HEK293 (cell line): ENCODE measurements around the gene CDKN2D.

ENCODE experiments used
- CTCF ChIA-PET: fragments of 350-600 bp; formaldehyde crosslinking; extraction: SDS; loops from one replicate; lab custom pipeline; 2021; ENCODE audit warnings: antibody characterized with exemption; lab: Yijun Ruan, JAX
- POLR2A ChIA-PET: fragments of 300-600 bp; formaldehyde crosslinking; extraction: SDS; loops from one replicate; lab custom pipeline; 2020; ENCODE audit warnings: antibody characterized with exemption, inconsistent platforms; lab: Yijun Ruan, JAX
- H3K27ac ChIP-seq: fragments of 200-500 bp; sonication (Bioruptor generic); 2 replicates; pipeline ENCODE4 v1.5.1; 2014; ENCODE audit warnings: low read depth, low read length, control low read depth, inconsistent platforms; ENCODE audit errors: extremely low read depth
- H3K36me3 ChIP-seq, 2 experiments: fragments of 200-500 bp in 1 of 2; sonication (Bioruptor generic) in 1 of 2; 1 replicate in 1 of 2; 2 replicates in 1 of 2; pipeline ENCODE4 v1.5.1; 2014 to 2017; ENCODE audit warnings: inconsistent platforms in 2 of 2, low read length in 2 of 2; ENCODE audit not compliant: control insufficient read depth in 2 of 2, insufficient read depth in 1 of 2
- H3K4me1 ChIP-seq: fragments of 200-500 bp; sonication (Bioruptor generic); 2 replicates; pipeline ENCODE4 v1.5.1; 2014; ENCODE audit warnings: mild to moderate bottlenecking, low read length, inconsistent platforms; ENCODE audit not compliant: control insufficient read depth, insufficient read depth
- H3K4me3 ChIP-seq: 2 replicates; pipeline ENCODE4 v1.5.1; 2011; ENCODE audit warnings: low read depth, mild to moderate bottlenecking, control low read depth, low read length, moderate library complexity
- H3K9me3 ChIP-seq: fragments of 200-500 bp; sonication (Bioruptor generic); 2 replicates; pipeline ENCODE4 v1.5.1; 2014; ENCODE audit warnings: low read depth, low read length, inconsistent platforms; ENCODE audit not compliant: control insufficient read depth, insufficient read depth
- HIC1 ChIP-seq: fragments of 450-650 bp; formaldehyde crosslinking; IDR thresholded peaks from 2 replicates; pipeline ENCODE4 v1.5.1; 2016; ENCODE audit warnings: missing biosample characterization, missing genetic modification characterization
- ZBTB20 ChIP-seq: fragments of 450-650 bp; formaldehyde crosslinking; IDR thresholded peaks from 2 replicates; pipeline ENCODE4 v1.5.1; 2016; ENCODE audit warnings: missing biosample characterization, missing genetic modification characterization
- ZBTB48 ChIP-seq: fragments of 450-650 bp; formaldehyde crosslinking; IDR thresholded peaks from 2 replicates; pipeline ENCODE4 v1.5.1; 2016; ENCODE audit warnings: missing biosample characterization, missing genetic modification characterization
- ZEB2 ChIP-seq: fragments of 450-650 bp; formaldehyde crosslinking; IDR thresholded peaks from 2 replicates; pipeline ENCODE4 v1.5.1; 2016; ENCODE audit warnings: missing biosample characterization, missing genetic modification characterization
- ZFHX2 ChIP-seq: fragments of 450-650 bp; formaldehyde crosslinking; conservative IDR thresholded peaks from 2 replicates; pipeline ENCODE4 v1.5.1; 2016; ENCODE audit warnings: missing biosample characterization, missing genetic modification characterization
- ZIC2 ChIP-seq: fragments of 450-650 bp; formaldehyde crosslinking; IDR thresholded peaks from 2 replicates; pipeline ENCODE4 v1.5.1; 2016; ENCODE audit warnings: missing biosample characterization, missing genetic modification characterization
- ZNF114 ChIP-seq: fragments of 450-650 bp; formaldehyde crosslinking; IDR thresholded peaks from 2 replicates; pipeline ENCODE4 v1.5.0; 2017; ENCODE audit warnings: missing biosample characterization, missing genetic modification characterization
- ZNF133 ChIP-seq: fragments of 450-650 bp; formaldehyde crosslinking; IDR thresholded peaks from 2 replicates; pipeline ENCODE4 v1.5.1; 2016; ENCODE audit warnings: missing biosample characterization, missing genetic modification characterization
- ZNF202 ChIP-seq: fragments of 450-650 bp; formaldehyde crosslinking; IDR thresholded peaks from 2 replicates; pipeline ENCODE4 v1.5.1; 2016; ENCODE audit warnings: missing biosample characterization, missing genetic modification characterization, borderline replicate concordance
- ZNF214 ChIP-seq: fragments of 450-650 bp; formaldehyde crosslinking; IDR thresholded peaks from 2 replicates; pipeline ENCODE4 v1.5.1; 2017; ENCODE audit warnings: missing biosample characterization, mild to moderate bottlenecking, missing genetic modification characterization, borderline replicate concordance
- ZNF292 ChIP-seq: fragments of 450-650 bp; formaldehyde crosslinking; IDR thresholded peaks from 2 replicates; pipeline ENCODE4 v1.5.1; 2016; ENCODE audit warnings: low read depth, missing biosample characterization, missing genetic modification characterization, borderline replicate concordance
- ZNF335 ChIP-seq: fragments of 450-650 bp; formaldehyde crosslinking; conservative IDR thresholded peaks from 2 replicates; pipeline ENCODE4 v1.5.1; 2016; ENCODE audit warnings: missing biosample characterization, missing genetic modification characterization
- ZNF341 ChIP-seq: fragments of 450-650 bp; formaldehyde crosslinking; IDR thresholded peaks from 2 replicates; pipeline ENCODE4; 2016; ENCODE audit warnings: low read depth, missing biosample characterization, missing genetic modification characterization
- ZNF366 ChIP-seq: fragments of 450-650 bp; formaldehyde crosslinking; conservative IDR thresholded peaks from 2 replicates; pipeline ENCODE4 v1.5.1; 2016; ENCODE audit warnings: missing biosample characterization, missing genetic modification characterization
- ZNF426 ChIP-seq: fragments of 450-650 bp; formaldehyde crosslinking; IDR thresholded peaks from 2 replicates; pipeline ENCODE4 v1.5.1; 2017; ENCODE audit warnings: missing biosample characterization, missing genetic modification characterization, mild to moderate bottlenecking, inconsistent platforms, moderate library complexity
- ZNF433 ChIP-seq: fragments of 450-650 bp; formaldehyde crosslinking; IDR thresholded peaks from 2 replicates; pipeline ENCODE4 v1.5.1; 2016; ENCODE audit warnings: missing biosample characterization, missing genetic modification characterization, low read depth
- ZNF473 ChIP-seq: fragments of 450-650 bp; formaldehyde crosslinking; IDR thresholded peaks from 2 replicates; pipeline ENCODE4 v1.5.1; 2017; ENCODE audit warnings: missing biosample characterization, missing genetic modification characterization
- ZNF518A ChIP-seq: fragments of 450-650 bp; formaldehyde crosslinking; conservative IDR thresholded peaks from 2 replicates; pipeline ENCODE4 v1.5.1; 2016; ENCODE audit warnings: low read depth, missing biosample characterization, missing genetic modification characterization
- ZNF560 ChIP-seq: fragments of 450-650 bp; formaldehyde crosslinking; IDR thresholded peaks from 2 replicates; pipeline ENCODE4 v1.5.1; 2017; ENCODE audit warnings: missing biosample characterization, missing genetic modification characterization, borderline replicate concordance
- ZNF585B ChIP-seq: fragments of 450-650 bp; formaldehyde crosslinking; IDR thresholded peaks from 2 replicates; pipeline ENCODE4 v1.5.1; 2016; ENCODE audit warnings: missing biosample characterization, missing genetic modification characterization
- ZNF621 ChIP-seq: fragments of 450-650 bp; formaldehyde crosslinking; IDR thresholded peaks from 2 replicates; pipeline ENCODE4 v1.5.1; 2017; ENCODE audit warnings: missing biosample characterization, missing genetic modification characterization
- ZNF623 ChIP-seq: fragments of 450-650 bp; formaldehyde crosslinking; IDR thresholded peaks from 2 replicates; pipeline ENCODE4 v1.5.1; 2016; ENCODE audit warnings: missing biosample characterization, missing genetic modification characterization
- ZNF658 ChIP-seq: fragments of 450-650 bp; formaldehyde crosslinking; IDR thresholded peaks from 2 replicates; pipeline ENCODE4; 2016; ENCODE audit warnings: missing biosample characterization, missing genetic modification characterization
- ZNF664 ChIP-seq: fragments of 450-650 bp; formaldehyde crosslinking; IDR thresholded peaks from 2 replicates; pipeline ENCODE4 v1.5.1; 2016; ENCODE audit warnings: missing biosample characterization, missing genetic modification characterization
- ZNF701 ChIP-seq: fragments of 450-650 bp; formaldehyde crosslinking; IDR thresholded peaks from 2 replicates; pipeline ENCODE4 v1.5.1; 2016; ENCODE audit warnings: missing biosample characterization, missing genetic modification characterization
- ZNF785 ChIP-seq: fragments of 450-650 bp; formaldehyde crosslinking; IDR thresholded peaks from 2 replicates; pipeline ENCODE4 v1.5.1; 2016; ENCODE audit warnings: missing biosample characterization, missing genetic modification characterization
- TF ChIP-seq, protein P1 (sequence below): fragments of 450-650 bp; formaldehyde crosslinking; IDR thresholded peaks from 2 replicates; pipeline ENCODE4 v1.5.1; 2017; ENCODE audit warnings: missing biosample characterization, missing genetic modification characterization
- TF ChIP-seq, protein P2 (sequence below): fragments of 450-650 bp; formaldehyde crosslinking; IDR thresholded peaks from 2 replicates; pipeline ENCODE4 v1.5.1; 2016; ENCODE audit warnings: missing biosample characterization, missing genetic modification characterization

CDKN2D gene

DNA sequence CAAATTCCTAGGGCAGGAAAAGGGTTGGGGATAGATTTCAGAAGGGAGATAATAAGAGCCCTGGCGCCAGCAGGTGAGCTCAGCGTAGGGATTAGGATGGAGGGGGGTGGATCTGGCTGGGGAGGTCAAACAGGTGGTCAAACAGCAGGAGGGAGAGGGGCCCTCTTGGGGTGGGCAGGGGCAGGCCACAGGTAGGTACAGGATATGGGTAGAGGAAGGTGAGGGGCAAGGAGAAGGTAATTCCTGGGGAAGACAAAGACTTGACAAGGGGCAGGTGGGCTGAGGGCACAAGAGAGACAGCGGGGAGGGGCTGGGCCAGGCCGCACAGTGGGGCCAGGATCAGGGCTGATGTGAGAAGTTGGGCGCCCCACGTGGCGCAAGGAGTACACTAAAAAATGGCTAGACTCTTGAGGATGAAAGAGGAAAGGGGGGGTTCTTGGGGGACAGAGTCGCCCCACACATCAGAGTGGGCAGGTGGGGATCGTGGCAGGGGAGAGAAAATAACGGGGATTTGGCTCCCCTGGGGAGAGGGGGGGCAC, 3.7 kb downstream of the CDKN2D start (continued):
- TF ChIP-seq ZNF433 (tag by site-specific recombination), result no peak
- TF ChIP-seq ZNF518A, result no peak
- peak; percentile 32 for TF ChIP-seq ZNF341
- peak; percentile 24; the same call in 1 of the 2 replicates for TF ChIP-seq ZBTB20 (tag by site-specific recombination)
- no peak; the same call in 1 of the 2 replicates for TF ChIP-seq HIC1 (tag by site-specific recombination)
- peak; percentile 13; the same call in 1 of the 2 replicates for TF ChIP-seq ZEB2 (tag by site-specific recombination)
- peak; percentile 25; the same call in 1 of the 2 replicates for TF ChIP-seq ZBTB48 (tag by site-specific recombination)
- peak; percentile 69 for TF ChIP-seq ZNF335 (tag by site-specific recombination)
- 0 out of 2 replicates have a peak, but pooled peaks have one; percentile 33 for TF ChIP-seq ZNF366
- 0 out of 2 replicates have a peak, but pooled peaks have one; percentile 4 for TF ChIP-seq ZNF292
- TF ChIP-seq, protein P1, sequence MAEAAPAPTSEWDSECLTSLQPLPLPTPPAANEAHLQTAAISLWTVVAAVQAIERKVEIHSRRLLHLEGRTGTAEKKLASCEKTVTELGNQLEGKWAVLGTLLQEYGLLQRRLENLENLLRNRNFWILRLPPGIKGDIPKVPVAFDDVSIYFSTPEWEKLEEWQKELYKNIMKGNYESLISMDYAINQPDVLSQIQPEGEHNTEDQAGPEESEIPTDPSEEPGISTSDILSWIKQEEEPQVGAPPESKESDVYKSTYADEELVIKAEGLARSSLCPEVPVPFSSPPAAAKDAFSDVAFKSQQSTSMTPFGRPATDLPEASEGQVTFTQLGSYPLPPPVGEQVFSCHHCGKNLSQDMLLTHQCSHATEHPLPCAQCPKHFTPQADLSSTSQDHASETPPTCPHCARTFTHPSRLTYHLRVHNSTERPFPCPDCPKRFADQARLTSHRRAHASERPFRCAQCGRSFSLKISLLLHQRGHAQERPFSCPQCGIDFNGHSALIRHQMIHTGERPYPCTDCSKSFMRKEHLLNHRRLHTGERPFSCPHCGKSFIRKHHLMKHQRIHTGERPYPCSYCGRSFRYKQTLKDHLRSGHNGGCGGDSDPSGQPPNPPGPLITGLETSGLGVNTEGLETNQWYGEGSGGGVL (tag by site-specific recombination), result no peak
- TF ChIP-seq ZNF658, result no peak
- no peak for TF ChIP-seq ZNF701 (tag by site-specific recombination)
- no peak for TF ChIP-seq ZNF214
- peak; percentile 84; the same call in 1 of the 2 replicates for TF ChIP-seq ZNF202 (tag by site-specific recombination)

DNA sequence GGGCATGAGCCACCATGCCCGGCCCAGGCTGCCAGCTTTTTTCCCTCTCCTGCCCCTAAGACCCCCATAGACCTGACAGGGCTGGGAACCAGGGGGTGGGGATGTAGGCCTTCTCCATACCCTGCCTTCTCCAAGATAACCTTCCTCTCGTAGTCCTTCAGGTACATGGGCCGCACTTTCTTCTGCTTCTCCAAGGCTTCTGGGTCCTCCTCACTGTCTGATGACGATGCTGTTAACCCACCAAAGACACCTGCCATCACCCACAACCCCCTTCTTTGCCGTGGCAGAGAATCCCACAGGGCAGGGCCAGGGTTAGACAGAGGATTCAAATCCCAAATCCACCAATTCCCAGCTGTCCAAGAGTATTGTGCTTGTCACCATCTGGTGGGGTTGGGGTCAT, 6.2 kb downstream of the CDKN2D start:
- Histone ChIP-seq H3K36me3 (peaks cover 22 to 54% of the 10 kb centered on the region in 2 experiments; a peak in 2 of 3 replicates), H3K27ac (no peak overlapping the region), H3K4me3 (no peak overlapping the region), H3K4me1 (peaks cover 10% of the 10 kb centered on the region), H3K9me3 (no peaks in the 10 kb centered on the region)
- CTCF ChIA-PET, result interaction anchor here (0.6 to 1.7 kb wide), 4 partner anchors 10 to 146 kb away, joined by 3 to 4 read pairs (median 4); no protein-coding TSS in a partner anchor
- POLR2A ChIA-PET, result interaction anchor here (0.6 to 2.1 kb wide), 3 partner anchors 10 to 411 kb away, joined by 4 to 14 read pairs (median 4); no protein-coding TSS in a partner anchor
- TF ChIP-seq ZNF621 (tag by site-specific recombination) (no peak), ZNF585B (tag by site-specific recombination) (no peak), ZFHX2 (tag by site-specific recombination) (no peak), ZNF664 (no peak), ZNF785 (tag by site-specific recombination) (no peak), ZNF114 (tag by site-specific recombination) (no peak), ZNF473 (no peak), ZNF426 (tag by site-specific recombination) (no peak), ZNF335 (tag by site-specific recombination) (no peak), ZNF623 (no peak), ZNF133 (no peak), ZNF560 (tag by site-specific recombination) (no peak), ZIC2 (no peak)
- TF ChIP-seq, protein P2, sequence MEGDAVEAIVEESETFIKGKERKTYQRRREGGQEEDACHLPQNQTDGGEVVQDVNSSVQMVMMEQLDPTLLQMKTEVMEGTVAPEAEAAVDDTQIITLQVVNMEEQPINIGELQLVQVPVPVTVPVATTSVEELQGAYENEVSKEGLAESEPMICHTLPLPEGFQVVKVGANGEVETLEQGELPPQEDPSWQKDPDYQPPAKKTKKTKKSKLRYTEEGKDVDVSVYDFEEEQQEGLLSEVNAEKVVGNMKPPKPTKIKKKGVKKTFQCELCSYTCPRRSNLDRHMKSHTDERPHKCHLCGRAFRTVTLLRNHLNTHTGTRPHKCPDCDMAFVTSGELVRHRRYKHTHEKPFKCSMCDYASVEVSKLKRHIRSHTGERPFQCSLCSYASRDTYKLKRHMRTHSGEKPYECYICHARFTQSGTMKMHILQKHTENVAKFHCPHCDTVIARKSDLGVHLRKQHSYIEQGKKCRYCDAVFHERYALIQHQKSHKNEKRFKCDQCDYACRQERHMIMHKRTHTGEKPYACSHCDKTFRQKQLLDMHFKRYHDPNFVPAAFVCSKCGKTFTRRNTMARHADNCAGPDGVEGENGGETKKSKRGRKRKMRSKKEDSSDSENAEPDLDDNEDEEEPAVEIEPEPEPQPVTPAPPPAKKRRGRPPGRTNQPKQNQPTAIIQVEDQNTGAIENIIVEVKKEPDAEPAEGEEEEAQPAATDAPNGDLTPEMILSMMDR (tag by site-specific recombination), result no peak
